Transverse colon (tissue), 4 donors: ENCODE data around the gene IGSF9. TPM values are rescaled to one million over a fixed set of nuclear protein-coding genes. Genes with fewer than 3 reads are reported as not detected.

Experiments
- DNase-seq: peaks from one replicate; pipeline ENCODE4 v3.0.0-alpha.2; 2019
- H3K27ac ChIP-seq, 4 donors: fragments of 200-600 bp; sonication (generic); 2 replicates each; pipeline ENCODE4 v1.5.1; 2016 to 2018; ENCODE audit warnings: inconsistent platforms in 4 of 4
- H3K27me3 ChIP-seq: fragments of 200-600 bp; sonication (generic); 2 replicates; pipeline ENCODE4 v1.5.1; 2017; ENCODE audit warnings: inconsistent platforms
- H3K36me3 ChIP-seq, 4 donors: fragments of 200-600 bp; sonication (generic); 2 replicates each; pipeline ENCODE4 v1.5.1; 2017 to 2019; ENCODE audit warnings: inconsistent platforms in 4 of 4
- H3K4me1 ChIP-seq, 4 donors: fragments of 200-600 bp; sonication (generic); 2 replicates each; pipeline ENCODE4 v1.5.1; 2017 to 2020; ENCODE audit warnings: inconsistent platforms in 4 of 4
- H3K4me3 ChIP-seq, 4 donors: fragments of 200-600 bp; sonication (generic); 1 replicate in 1 of 4; 2 replicates in 3 of 4; pipeline versions ENCODE4 v1.5.1 to v1.6.1; 2017 to 2019; ENCODE audit warnings: inconsistent platforms in 4 of 4
- H3K9me3 ChIP-seq, 2 donors: fragments of 200-600 bp; sonication (generic); 2 replicates each; pipeline ENCODE4 v1.5.1; 2017 to 2019; ENCODE audit warnings: inconsistent platforms in 2 of 2
- CTCF ChIP-seq, 5 experiments: fragments of 200-600 bp in 3 of 5; fragments of 450-650 bp in 2 of 5; sonication (generic) in 3 of 5; IDR thresholded peaks; 1 replicate in 2 of 5; 2 replicates in 3 of 5; pipeline ENCODE4 v1.5.1; 2016 to 2017; ENCODE audit warnings: antibody characterized with exemption in 5 of 5, inconsistent platforms in 3 of 5, mild to moderate bottlenecking in 2 of 5, moderate library complexity in 1 of 5
- EP300 ChIP-seq: sonication (generic); formaldehyde crosslinking; IDR thresholded peaks from one replicate; pipeline ENCODE4 v1.6.1; 2017; ENCODE audit warnings: antibody characterized with exemption, low read depth
- POLR2A ChIP-seq: fragments of 450-650 bp; IDR thresholded peaks from one replicate; pipeline ENCODE4 v1.6.1; 2016; ENCODE audit warnings: antibody characterized with exemption, mild to moderate bottlenecking, moderate library complexity
- POLR2AphosphoS5 ChIP-seq, 3 donors: sonication (generic); formaldehyde crosslinking; IDR thresholded peaks; one replicate each; pipeline ENCODE4 v1.6.1; 2016; ENCODE audit warnings: antibody characterized with exemption in 3 of 3
- WGBS, 2 donors: methylation state at CpG; one replicate each; pipeline ENCODE4 v1.1.5; 2018; ENCODE audit warnings: low coverage in 1 of 2; 5-methylcytosine and 5-hydroxymethylcytosine counted together
- in situ Hi-C, 4 donors: fragments of 200-750 bp; cut with MboI; loops; one replicate each; pipeline versions ENCODE4 v1.15.0 to v1.15.1; 2017; ENCODE audit warnings: low sequenced_read_pairs in 3 of 4, low pct_ligation_motif_present in 1 of 4, low pct_unique_long_range_greater_than_20kb in 1 of 4
- intact Hi-C: fragments of 100-400 bp; cut with DNase I; formaldehyde crosslinking; loops from one replicate; pipeline ENCODE4 v1.15.1; 2023; ENCODE audit warnings: low total_unique reads
- total RNA-seq, 4 donors: library from RNA; depleted of rRNA; stranded (reverse); fragments of >200 nt; gene quantifications; one replicate each; pipeline ENCODE4 v1.1.0, GENCODE V29; 2016

Gene IGSF9
- total RNA-seq, 4 donors from 2014 or later: 40.7 to 137 (median 81.3) TPM

- intact Hi-C loops (no loop called here), in situ Hi-C loops (no loop called here)
- Histone ChIP-seq H3K27me3 (no peaks in the 10 kb centered on the region), H3K4me3 (no peak overlapping the region), H3K4me1 (peaks cover 0 to 10% (median 2%) of the 10 kb centered on the region in 4 donors), H3K36me3 (no peaks in the 10 kb centered on the region), H3K27ac (peak overlapping the region in 1 of 4 donors; percentile 23), H3K9me3 (no peaks in the 10 kb centered on the region)
- WGBS, 2 donors: 18 to 44% methylated on average over 4 of the region's 4 CpGs
- DNase-seq: no peak
- TF ChIP-seq POLR2AphosphoS5 (IDR thresholded peaks at IDR 0.05): no peak
Observed at GRCh38 chr1:159991513-159991912, 46.1 kb upstream of the IGSF9 start.

GRCh38 chr1:159990005-159990404 is 44.6 kb upstream of the IGSF9 start:
- in situ Hi-C loops (no loop called here), intact Hi-C loops (no loop called here)
- H3K27me3 ChIP-seq: no peaks in the 10 kb centered on the region
- no peaks in the 10 kb centered on the region for H3K36me3 ChIP-seq
- no peak for TF ChIP-seq POLR2A
- TF ChIP-seq POLR2AphosphoS5 (IDR thresholded peaks at IDR 0.05): no peak
- TF ChIP-seq EP300: no peak
- no peak for TF ChIP-seq CTCF (IDR thresholded peaks at IDR 0.05)
- 74 to 88% methylated on average over 4 to 5 of the region's 5 CpGs for WGBS, 2 donors
- H3K4me1 ChIP-seq: peaks cover 0 to 10% (median 2%) of the 10 kb centered on the region in 4 donors
- no peaks in the 10 kb centered on the region for H3K9me3 ChIP-seq
- H3K4me3 ChIP-seq: no peak overlapping the region
- no peak overlapping the region for H3K27ac ChIP-seq
- no peak for DNase-seq

GRCh38 chr1:159989581-159989980 is 44.2 kb upstream of the IGSF9 start:
- DNase-seq: no peak
- Histone ChIP-seq H3K27me3 (no peaks in the 10 kb centered on the region), H3K9me3 (no peaks in the 10 kb centered on the region), H3K36me3 (no peaks in the 10 kb centered on the region), H3K4me3 (no peak overlapping the region), H3K4me1 (peaks cover 0 to 10% (median 2%) of the 10 kb centered on the region in 4 donors), H3K27ac (no peak overlapping the region)
- intact Hi-C loops: no loop called here
- 71 to 80% methylated on average over 1 to 3 of the region's 3 CpGs for WGBS, 2 donors
- in situ Hi-C loops: no loop called here
- TF ChIP-seq EP300 (no peak), POLR2A (no peak), CTCF (IDR thresholded peaks at IDR 0.05) (no peak), POLR2AphosphoS5 (IDR thresholded peaks at IDR 0.05) (no peak)

GRCh38 chr1:159988006-159988405 is 42.6 kb upstream of the IGSF9 start:
- no peak for TF ChIP-seq POLR2AphosphoS5 (IDR thresholded peaks at IDR 0.05)
- no peak for TF ChIP-seq POLR2A
- no peak for TF ChIP-seq CTCF (IDR thresholded peaks at IDR 0.05)
- TF ChIP-seq EP300: no peak
- Histone ChIP-seq H3K9me3 (no peaks in the 10 kb centered on the region), H3K36me3 (no peaks in the 10 kb centered on the region), H3K27ac (no peak overlapping the region), H3K4me1 (peaks cover 0 to 10% (median 2%) of the 10 kb centered on the region in 4 donors), H3K4me3 (no peak overlapping the region), H3K27me3 (no peaks in the 10 kb centered on the region)
- intact Hi-C loops (no loop called here), in situ Hi-C loops (no loop called here)
- no peak for DNase-seq
- WGBS, 2 donors: 68% methylated on average over 1 of the region's 1 CpG; no CpG with 5 or more reads in 1 of the 2 donors

- H3K4me3 ChIP-seq: no peak overlapping the region
- TF ChIP-seq CTCF (IDR thresholded peaks at IDR 0.05): no peak
- no peak for TF ChIP-seq EP300
- no peak for TF ChIP-seq POLR2A
- TF ChIP-seq POLR2AphosphoS5 (IDR thresholded peaks at IDR 0.05): no peak
- intact Hi-C loops: no loop called here
- WGBS, 2 donors: 76 to 100% methylated on average over 1 to 4 of the region's 4 CpGs
- in situ Hi-C loops: no loop called here
- no peaks in the 10 kb centered on the region for H3K27me3 ChIP-seq
- peaks cover 0 to 10% (median 2%) of the 10 kb centered on the region in 4 donors for H3K4me1 ChIP-seq
- H3K27ac ChIP-seq: no peak overlapping the region
- no peaks in the 10 kb centered on the region for H3K9me3 ChIP-seq
- no peaks in the 10 kb centered on the region for H3K36me3 ChIP-seq
- no peak for DNase-seq
Observed at GRCh38 chr1:159987186-159987585, 41.8 kb upstream of the IGSF9 start.
